Stomach smooth muscle (tissue), 2 donors: Measurements from ENCODE around the gene SENP1.
"Not testable (repeated sequence)": the region's sequence is repeated elsewhere in the genome, so short reads cannot be mapped to it uniquely, and the experiment has no call there.

ENCODE experiments used
- H3K27ac ChIP-seq: one replicate; pipeline ENCODE4 v1.7.0; 2013; ENCODE audit warnings: mild to moderate bottlenecking, low read length, inconsistent platforms
- H3K27me3 ChIP-seq, 2 donors: one replicate each; pipeline ENCODE4 v1.7.0; 2013; ENCODE audit warnings: low read length in 2 of 2; ENCODE audit not compliant: insufficient read depth in 2 of 2, control insufficient read depth in 1 of 2
- H3K36me3 ChIP-seq, 2 donors: one replicate each; pipeline ENCODE4 v1.7.0; 2013; ENCODE audit warnings: low read length in 2 of 2; ENCODE audit not compliant: control insufficient read depth in 2 of 2, insufficient read depth in 2 of 2
- H3K4me1 ChIP-seq: one replicate; pipeline ENCODE4 v1.7.0; 2013; ENCODE audit warnings: low read length; ENCODE audit not compliant: control insufficient read depth, insufficient read depth
- H3K4me3 ChIP-seq, 2 donors: one replicate each; pipeline ENCODE4 v1.7.0; 2013; ENCODE audit warnings: low read length in 2 of 2
- H3K9ac ChIP-seq, 2 donors: one replicate each; pipeline ENCODE4 v1.7.0; 2013; ENCODE audit warnings: low read length in 2 of 2, mild to moderate bottlenecking in 1 of 2
- H3K9me3 ChIP-seq, 2 donors: one replicate each; pipeline ENCODE4 v1.7.0; 2013; ENCODE audit warnings: low read length in 2 of 2; ENCODE audit not compliant: control insufficient read depth in 2 of 2
- donor health status: healthy.
- donor health status: Pancreatic carcinoma.

SENP1 gene

DNA sequence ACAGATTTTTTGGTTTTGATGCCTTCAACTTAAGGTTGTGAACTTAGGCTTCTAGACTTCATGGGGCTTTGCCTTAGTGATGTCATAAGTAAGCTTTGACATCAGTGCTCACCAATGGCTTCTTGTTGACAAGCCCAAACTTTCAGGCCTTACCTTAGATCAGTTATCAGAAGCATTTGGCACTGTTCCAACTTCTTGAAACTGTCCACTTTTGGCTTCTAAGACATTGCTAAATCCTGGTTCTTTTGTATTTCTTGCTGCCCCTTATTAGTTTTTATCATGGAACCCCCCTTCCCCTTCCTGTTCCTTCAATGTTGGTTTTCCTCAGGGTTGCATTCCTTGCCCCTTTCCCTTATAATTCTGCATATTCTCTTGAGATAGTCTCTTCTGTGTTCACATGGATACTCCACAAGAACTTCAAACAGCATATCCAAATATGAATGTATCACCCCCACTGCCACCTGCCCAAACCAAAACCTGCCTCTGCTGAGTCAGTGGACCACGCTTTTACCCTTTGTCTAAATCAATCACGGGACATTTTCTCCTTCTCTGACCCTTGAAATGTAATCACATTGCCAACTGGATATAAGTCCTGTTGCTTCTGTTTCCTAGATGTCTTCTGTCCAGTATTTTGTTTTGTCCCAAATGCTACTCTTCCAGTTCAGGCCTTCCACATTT is 21.2 kb upstream of the SENP1 start:
- H3K9ac ChIP-seq = no peak overlapping the region
- H3K27me3 ChIP-seq = no peaks in the 10 kb centered on the region
- peaks cover 23 to 31% of the 10 kb centered on the region in 2 donors for H3K36me3 ChIP-seq
- no peaks in the 10 kb centered on the region for H3K4me1 ChIP-seq
- no peak overlapping the region for H3K4me3 ChIP-seq
- H3K27ac ChIP-seq = no peak overlapping the region
- H3K9me3 ChIP-seq = no peaks in the 10 kb centered on the region

DNA sequence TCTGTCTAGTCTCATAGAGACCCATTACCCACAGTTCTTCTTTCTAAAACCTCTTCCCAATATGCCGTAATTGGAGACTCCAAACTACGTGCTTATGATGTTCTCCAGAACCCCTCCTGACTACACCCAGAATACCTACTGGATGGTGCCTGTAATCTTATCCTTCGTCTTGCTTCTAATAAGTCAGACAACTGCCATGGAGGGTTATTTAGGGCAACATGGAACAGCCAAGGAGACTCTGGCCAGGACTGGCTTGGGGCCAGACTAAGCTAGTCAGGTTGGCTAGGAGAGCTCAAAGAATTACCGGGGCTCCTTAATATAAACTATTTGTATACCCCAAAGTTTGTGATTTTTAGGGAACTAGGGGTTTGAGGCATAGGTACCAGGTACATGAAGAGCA is 20.1 kb upstream of the SENP1 start:
- Histone ChIP-seq H3K27ac (no peak overlapping the region), H3K9ac (no peak overlapping the region), H3K27me3 (no peaks in the 10 kb centered on the region), H3K9me3 (no peaks in the 10 kb centered on the region), H3K4me1 (no peaks in the 10 kb centered on the region), H3K4me3 (no peak overlapping the region), H3K36me3 (peaks cover 14 to 22% of the 10 kb centered on the region in 2 donors)

DNA sequence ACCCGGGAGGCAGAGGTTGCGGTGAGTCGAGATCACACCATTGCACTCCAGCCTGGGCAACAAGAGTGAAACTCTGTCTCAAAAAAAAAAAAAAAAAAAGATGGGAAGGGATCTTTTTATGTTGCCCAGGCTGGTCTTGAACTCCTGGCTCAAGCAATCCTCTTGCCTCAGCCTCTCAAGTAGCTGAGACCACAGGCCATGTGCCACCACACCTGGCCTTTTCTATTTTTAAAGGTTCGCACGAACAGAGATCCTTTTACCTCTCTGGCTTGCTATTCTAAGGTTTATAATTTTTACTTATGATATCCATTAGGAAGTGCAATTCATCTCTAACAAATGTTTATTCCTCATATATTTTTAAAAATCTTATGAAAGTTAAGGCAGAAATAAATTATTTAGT is 19.7 kb upstream of the SENP1 start:
- H3K36me3 ChIP-seq = peaks cover 14 to 20% of the 10 kb centered on the region in 2 donors
- H3K4me3 ChIP-seq, H3K9me3 ChIP-seq, H3K27ac ChIP-seq, H3K27me3 ChIP-seq, H3K9ac ChIP-seq, H3K4me1 ChIP-seq: not testable (repeated sequence)

DNA sequence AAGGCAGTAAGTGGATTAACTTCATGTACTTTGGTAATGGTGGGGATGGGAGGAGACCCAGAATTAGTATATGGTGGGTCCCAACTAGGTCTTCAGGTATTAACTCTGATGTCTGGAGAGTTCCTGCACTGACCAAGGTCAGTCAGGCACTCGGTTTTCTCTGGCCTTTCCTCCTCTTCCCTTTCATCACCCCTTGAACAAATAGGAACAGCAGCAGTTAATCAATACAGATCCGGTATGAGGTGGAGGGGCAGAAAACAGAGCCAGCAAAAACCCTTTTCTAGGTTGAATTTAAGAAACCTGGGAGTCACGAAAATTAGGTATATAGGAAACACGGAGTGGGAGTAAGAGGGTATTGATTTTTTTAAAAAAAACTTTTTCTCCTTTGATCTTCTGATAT is 17.3 kb upstream of the SENP1 start:
- Histone ChIP-seq H3K9ac (no peak overlapping the region), H3K4me1 (peaks cover 5% of the 10 kb centered on the region), H3K27ac (no peak overlapping the region)

DNA sequence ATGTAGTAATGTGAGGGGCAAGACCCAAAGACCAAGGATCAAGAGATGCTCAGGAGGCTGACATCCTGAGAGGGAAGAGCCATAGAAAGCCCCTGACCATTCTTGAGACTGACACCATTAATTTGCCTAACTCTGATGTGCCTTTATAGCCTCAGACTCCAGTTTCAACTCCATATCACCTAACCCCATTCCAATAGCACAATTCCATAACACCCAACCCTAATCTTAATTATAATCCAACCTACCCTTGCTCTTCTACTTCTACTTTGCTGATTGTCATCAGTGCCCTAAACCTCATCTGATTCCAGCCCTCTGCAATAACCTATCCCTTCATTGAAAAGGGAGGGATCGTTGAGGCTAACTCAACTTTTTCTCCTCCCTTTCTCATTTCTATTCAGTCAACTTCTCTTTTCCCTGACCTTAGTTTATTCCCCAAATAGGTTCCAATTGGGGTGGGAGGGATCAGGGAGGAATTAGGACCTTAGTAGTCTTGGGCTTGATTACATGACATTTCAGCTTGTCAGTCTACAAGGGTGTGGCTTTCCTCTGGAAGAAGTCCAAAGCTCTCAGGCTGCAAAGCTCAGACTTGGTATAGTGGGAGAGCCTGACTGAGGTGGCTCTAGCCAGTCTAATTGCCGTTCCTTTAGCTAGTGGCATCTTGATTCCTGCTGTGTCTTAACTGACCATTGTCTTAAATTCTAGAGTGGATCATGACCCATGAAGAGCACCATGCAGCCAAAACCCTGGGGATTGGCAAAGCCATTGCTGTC is 16.4 kb upstream of the SENP1 start:
- Histone ChIP-seq H3K9me3 (no peaks in the 10 kb centered on the region), H3K4me3 (no peak overlapping the region)

More for the DNA sequence above, 17.3 kb upstream of the SENP1 start:
- Histone ChIP-seq H3K4me3 (no peak overlapping the region), H3K27me3 (no peaks in the 10 kb centered on the region), H3K36me3 (peaks cover 3 to 10% of the 10 kb centered on the region in 2 donors), H3K9me3 (no peaks in the 10 kb centered on the region)

DNA sequence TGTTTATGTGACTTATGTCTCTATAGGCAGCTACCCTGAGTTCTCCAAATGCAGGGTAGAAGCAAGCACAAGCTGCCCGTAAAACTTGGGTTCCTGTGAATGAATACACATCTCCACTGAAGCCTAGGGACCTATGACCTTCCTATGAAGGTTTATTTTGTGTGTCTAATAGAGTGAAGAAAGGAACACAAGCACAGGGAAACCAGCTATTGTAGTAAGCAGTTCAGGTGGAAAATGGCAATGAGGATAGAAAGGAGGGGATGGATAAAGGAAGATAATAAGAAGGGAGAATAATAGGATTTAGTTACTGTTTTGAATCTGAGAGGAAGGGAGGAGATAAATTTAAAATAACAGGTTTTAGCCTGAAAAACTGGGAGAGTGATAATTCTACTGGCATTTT is 15.6 kb upstream of the SENP1 start:
- Histone ChIP-seq H3K4me1 (peaks cover 5% of the 10 kb centered on the region), H3K27ac (no peak overlapping the region), H3K4me3 (no peak overlapping the region), H3K9ac (no peak overlapping the region), H3K36me3 (peaks cover 2 to 10% of the 10 kb centered on the region in 2 donors), H3K9me3 (no peaks in the 10 kb centered on the region), H3K27me3 (no peaks in the 10 kb centered on the region)

More for the DNA sequence above, 16.4 kb upstream of the SENP1 start:
- Histone ChIP-seq H3K36me3 (peaks cover 2 to 10% of the 10 kb centered on the region in 2 donors), H3K9ac (no peak overlapping the region), H3K4me1 (peaks cover 5% of the 10 kb centered on the region), H3K27ac (no peak overlapping the region), H3K27me3 (no peaks in the 10 kb centered on the region)

DNA sequence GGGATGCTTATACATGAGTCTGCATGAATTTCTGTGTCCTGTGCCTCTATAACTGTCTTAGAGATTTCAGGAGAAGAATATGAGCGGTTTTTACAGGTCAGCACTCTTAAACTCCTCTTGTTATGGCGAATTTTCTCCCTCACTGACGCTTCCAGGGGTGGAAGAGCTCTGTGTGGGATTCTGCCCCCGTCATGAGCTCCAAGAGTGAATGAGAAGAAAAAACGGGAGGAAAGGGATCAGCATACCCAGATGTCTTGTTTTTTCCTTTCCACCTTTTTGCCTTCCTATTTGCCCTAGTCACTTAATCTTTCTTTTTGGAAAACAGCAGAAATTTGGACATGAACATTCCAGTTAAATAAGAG is 13.9 kb upstream of the SENP1 start:
- Histone ChIP-seq H3K9ac (peak overlapping the region; percentile 62 to 77), H3K27ac (peak overlapping the region; percentile 37), H3K27me3 (no peaks in the 10 kb centered on the region), H3K4me3 (peak overlapping the region; percentile 91 to 98), H3K4me1 (peaks cover 5% of the 10 kb centered on the region), H3K36me3 (peaks cover 2 to 10% of the 10 kb centered on the region in 2 donors), H3K9me3 (no peaks in the 10 kb centered on the region)

DNA sequence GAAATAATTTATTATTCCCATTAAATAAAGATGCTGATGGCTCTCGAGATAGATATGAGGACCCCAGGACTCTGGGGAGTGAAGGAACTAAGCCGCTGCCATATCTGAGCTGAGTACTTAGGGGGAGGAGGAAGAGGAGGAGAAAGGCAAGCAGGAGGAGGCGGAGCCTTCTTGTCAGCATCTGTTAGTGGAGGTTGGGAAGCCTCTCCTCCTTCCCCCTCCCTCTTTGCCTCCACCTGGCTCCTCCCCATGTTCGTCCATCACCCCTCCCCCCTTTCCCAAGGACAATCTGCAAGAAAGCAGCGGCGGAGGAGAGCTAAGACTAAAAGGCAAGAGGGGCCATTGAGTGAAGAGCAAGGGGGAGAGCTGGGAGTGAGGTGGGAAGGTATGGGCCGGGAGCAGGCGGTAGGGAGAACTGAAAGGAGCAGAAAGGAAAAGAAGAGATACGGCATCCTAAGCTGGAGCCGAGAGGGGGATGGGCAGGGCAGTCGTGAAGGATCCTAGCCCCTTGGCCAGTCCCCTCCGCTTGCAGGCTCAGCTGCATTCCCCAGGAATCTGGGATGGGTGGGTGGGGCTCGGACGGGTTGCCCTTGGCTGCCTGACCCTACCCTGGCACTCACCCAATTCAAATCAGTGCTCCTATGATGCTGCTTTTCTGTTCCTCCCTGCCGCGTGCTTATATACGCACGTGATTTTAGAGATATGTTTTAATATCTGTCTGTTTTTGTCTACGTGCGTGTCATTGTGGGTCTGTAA is 13.4 kb upstream of the SENP1 start, which contains the start of gene PFKM:
TSS of gene PFKM (plus strand) at position 287 of the 756 bp plus-strand sequence. CDS start 3,411 bp downstream, outside the sequence.
- peak within 1 kb of the TSS; percentile 62 to 77 for H3K9ac ChIP-seq
- peaks cover 5% of the 10 kb centered on the region for H3K4me1 ChIP-seq
- peaks cover 2 to 6% of the 10 kb centered on the region in 2 donors for H3K36me3 ChIP-seq
- peak within 1 kb of the TSS; percentile 91 to 98 for H3K4me3 ChIP-seq
- H3K27ac ChIP-seq = peak within 1 kb of the TSS; percentile 49
- no peaks in the 10 kb centered on the region for H3K9me3 ChIP-seq
- H3K27me3 ChIP-seq = no peaks in the 10 kb centered on the region

DNA sequence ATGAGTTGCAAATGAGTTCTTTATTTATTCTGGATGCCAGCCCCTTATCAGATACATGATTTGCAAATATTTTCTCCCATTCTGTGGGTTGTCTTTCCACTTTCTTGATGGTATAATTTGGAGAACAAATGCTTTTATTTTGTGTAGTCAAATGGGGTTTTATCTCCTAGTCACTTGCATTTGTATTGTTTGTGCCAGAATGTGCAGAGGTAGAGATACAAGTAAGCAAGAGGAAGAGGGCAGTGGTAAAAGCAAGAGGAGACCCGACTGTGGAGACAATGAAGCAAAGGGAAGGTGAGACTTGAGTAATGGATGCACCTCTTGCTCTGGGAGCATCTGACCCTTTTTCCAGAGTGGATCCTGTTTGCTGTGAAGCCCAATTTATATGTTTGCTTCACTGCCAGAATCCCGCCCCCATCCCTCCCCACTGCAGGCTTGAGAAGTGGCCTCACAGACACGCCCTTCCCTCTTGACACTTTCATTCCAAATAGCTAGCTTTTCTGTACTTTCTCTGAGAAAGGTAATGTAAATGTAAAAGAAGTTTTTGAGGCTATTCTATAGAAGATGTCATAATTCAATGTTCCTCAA is 12.5 kb upstream of the SENP1 start:
- Histone ChIP-seq H3K36me3 (peaks cover 2 to 4% of the 10 kb centered on the region in 2 donors), H3K4me1 (peaks cover 5% of the 10 kb centered on the region), H3K4me3 (peak overlapping the region; percentile 91 to 98), H3K27ac (peak overlapping the region; percentile 49), H3K9ac (peak overlapping the region in 1 of 2 donors; percentile 77), H3K9me3 (no peaks in the 10 kb centered on the region), H3K27me3 (no peaks in the 10 kb centered on the region)

DNA sequence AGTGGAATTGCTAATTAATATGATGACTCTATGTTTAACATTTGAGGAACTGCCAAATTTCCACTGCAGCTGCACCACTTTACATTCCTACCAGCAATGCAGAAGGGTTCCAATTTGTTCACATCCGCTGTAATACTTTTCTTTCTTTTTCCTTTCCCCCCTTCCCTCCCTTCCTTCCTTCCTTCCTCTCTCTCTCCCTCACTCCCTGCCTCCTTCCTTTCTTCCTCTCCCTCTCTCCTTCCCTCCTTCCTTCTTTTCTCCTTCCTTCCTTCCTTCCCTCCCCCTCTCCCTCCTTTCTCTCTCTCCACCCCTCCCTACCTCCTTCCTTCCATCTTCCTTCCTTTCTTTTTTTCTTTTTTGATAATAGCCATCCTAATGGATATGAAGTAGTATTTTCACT is 10.1 kb upstream of the SENP1 start:
- H3K4me3 ChIP-seq = no peak overlapping the region
- H3K27me3 ChIP-seq = no peaks in the 10 kb centered on the region
- no peaks in the 10 kb centered on the region for H3K9me3 ChIP-seq
- no peak overlapping the region for H3K9ac ChIP-seq
- no peak overlapping the region for H3K27ac ChIP-seq
- H3K4me1 ChIP-seq = peaks cover 5% of the 10 kb centered on the region
- H3K36me3 ChIP-seq = no peaks in the 10 kb centered on the region
